GM18870 (cell line): ENCODE data around the gene GGT6.

Experiments
- ATAC-seq: cut with Tn5 transposase; IDR thresholded peaks from one replicate; pipeline ENCODE4 v1.9.1; 2021; ENCODE audit warnings: moderate library complexity; ENCODE audit not compliant: unreplicated experiment

GGT6 gene

GRCh38 chr17:4540687-4541327, 19.6 kb downstream of the GGT6 start:
- no peak for ATAC-seq

- no peak for ATAC-seq
Measured at GRCh38 chr17:4540224-4540651, 20.1 kb downstream of the GGT6 start.

GRCh38 chr17:4539576-4540223, 20.7 kb downstream of the GGT6 start:
- no peak for ATAC-seq

DNA sequence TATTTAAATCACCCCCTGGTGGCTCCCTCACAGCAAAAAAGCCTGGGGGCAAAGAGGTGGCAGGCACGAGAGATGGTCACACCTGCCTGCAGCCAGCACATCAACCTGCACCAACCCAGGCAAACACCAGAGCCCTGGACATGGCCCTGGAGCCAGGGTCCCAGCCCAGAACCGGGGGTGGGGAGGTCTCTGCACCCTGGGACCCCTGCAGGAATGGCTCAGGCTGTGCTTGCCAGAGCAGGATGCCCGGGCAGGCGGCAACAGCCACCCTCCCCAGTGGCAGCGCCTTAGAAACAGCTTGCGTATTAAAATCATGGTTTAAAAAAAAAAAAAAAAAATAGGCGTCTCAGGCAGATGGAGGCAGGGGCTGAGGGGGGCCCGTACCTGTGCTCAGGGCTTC, 21.4 kb downstream of the GGT6 start:
- no peak for ATAC-seq

- no peak for ATAC-seq
Measured at GRCh38 chr17:4538236-4539002, 22.0 kb downstream of the GGT6 start.

DNA sequence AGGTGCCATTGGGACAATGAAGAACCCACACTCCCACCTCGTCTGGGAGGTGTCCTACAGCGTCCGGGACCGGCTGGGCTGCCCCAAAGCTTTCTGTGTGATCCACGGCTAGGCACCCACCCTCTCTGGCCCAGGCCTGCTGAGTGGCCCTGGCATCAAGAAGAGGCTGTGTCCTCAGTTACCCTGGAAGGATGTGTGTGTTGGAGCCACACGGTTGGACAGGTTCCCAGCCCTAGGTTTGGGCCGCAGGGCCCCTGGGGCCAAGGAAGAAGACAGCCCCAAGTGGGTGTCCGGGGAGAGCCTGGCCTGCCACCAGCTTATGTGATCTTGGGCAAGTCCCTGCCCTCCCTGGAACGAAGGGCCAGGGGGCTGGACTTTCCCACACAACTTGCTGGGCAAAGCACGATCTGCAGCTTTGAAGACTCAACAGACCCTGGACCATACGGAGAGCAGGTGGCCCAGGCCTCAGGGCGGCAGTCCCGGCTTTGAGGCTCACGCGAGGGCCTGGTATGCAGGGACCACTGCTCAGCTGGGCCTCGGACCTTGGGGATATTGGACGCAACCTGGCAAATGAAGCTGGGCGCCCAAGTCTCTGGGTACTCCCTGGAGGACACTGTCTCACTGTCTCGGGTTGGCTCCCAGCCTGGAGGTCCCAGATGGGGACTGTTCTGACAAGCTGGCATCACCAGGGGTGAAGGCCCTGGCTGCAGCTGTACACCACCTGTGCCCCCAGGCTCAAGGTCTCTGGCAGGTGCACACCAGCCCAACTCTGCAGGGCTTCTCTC, 22.7 kb downstream of the GGT6 start:
- ATAC-seq = no peak

DNA sequence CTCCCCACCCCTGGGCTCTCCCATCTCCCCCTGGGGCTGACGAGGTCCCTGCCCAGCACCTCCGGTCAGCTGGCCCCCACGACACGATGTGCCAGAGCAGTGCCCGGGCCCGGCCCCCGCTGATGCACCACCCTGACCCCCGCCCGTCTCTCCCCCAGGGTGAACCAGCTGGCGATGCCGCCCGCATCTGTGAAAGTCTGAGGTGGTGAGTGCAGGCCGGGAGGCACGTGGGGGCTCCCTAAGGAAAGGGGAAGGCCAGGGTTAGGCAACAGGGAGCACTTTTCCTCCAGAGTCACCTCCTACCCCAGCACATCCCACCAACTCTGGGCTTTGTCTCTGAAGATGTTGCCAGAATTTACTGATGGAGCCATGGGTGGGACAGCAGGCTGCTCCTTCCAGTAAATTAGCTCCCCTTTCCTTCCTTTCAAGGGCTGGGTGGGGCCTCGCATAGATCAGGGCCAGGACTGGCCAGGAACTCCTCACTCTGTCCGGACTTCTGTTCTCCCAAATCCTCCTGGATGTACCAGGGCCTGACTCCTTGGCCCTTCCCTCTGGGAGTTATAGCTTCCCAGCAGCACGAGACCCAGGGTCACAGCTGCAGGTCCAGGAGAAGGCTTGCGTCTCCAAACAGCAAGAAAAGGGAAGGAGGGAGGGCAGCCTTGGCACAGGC, 23.5 kb downstream of the GGT6 start:
- no peak for ATAC-seq

- ATAC-seq = no peak
Measured at GRCh38 chr17:4536259-4536741, 24.1 kb downstream of the GGT6 start.

GRCh38 chr17:4535667-4536258, 24.6 kb downstream of the GGT6 start:
- no peak for ATAC-seq

DNA sequence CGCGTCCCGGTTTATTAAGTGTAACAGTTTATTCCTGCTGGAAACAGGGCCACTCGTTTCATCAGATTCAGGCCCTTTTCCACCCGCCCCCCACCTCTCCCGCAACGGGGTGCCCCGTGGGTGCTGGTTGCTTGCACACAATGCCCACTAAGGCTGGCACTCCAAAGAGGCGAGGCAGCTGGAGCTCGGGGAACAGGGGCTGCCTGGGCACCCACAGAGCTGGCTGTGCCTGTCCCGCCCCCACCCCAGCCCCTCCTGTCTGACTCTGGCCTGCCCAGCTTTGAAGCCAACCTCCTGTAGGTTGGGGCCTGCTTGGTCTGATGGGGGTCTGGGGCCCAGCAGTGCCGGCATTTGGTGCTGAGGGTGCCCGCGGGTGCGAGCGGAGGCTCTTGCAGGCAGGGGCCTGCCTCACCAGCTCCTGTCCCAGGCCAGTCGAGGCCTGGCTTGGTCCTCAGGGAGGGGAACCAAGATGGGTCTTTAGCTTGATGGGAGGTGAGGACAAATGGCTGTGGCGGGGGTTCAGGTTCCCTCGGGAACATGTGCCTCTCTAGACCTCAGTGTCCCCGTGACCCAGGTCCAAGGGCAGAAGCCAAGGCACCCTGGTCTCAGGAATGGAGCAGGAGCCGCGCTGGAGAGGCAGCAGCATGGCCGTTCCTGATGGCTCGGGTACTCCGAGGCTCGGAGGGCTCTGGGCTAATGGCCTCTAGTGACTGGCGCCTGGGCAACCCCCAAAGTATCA, 25.3 kb downstream of the GGT6 start:
- no peak for ATAC-seq

GRCh38 chr17:4534515-4534914, 25.9 kb downstream of the GGT6 start:
- ATAC-seq = no peak

DNA sequence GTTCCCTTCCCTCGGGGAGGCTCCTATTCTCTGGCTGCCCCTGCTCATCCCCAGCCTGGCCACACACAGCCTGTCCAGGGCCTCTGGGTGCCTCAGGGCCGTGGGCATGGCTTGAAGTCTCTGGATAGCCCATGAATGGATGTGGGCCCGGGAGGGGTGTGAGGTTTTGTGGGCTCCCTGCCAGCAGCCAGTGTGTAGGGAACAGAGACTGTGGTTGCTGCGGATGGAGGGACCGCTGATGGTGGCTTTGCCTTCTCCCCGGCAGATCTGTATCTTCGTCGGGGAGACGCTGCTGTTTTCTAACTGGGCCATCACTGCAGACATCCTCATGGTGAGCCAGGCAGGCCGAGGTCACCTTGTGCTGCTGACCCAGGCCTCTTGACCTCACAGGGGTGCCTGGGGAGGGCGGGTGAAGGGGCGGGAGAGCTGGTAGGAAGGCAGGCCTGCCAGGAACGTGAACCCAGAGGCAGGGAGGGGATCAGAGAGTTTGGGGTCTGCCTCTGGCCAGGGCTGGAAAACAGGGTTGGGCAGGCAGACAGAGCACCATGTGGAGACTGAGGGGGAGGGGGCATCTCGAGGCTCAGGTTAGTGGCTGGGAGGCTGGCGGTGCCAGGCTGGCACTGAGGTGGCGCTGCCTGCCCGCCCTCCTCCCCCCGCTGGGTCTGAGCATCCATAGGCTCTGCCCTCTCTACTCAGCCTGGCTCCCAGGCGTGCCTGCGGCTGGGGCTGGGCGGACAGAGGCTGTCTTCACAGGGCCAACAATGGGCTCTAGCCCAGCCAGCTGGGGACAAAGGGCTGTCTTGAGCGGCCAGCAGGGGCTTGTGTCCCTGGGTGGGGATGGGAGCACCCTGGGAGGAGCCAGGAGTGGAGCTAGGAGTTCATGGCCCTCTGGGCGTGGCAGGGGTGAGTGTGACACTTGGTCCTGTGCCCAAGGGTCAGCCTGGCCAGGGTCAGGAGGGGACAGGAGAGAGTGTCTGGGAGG, 26.6 kb downstream of the GGT6 start:
- no peak for ATAC-seq

DNA sequence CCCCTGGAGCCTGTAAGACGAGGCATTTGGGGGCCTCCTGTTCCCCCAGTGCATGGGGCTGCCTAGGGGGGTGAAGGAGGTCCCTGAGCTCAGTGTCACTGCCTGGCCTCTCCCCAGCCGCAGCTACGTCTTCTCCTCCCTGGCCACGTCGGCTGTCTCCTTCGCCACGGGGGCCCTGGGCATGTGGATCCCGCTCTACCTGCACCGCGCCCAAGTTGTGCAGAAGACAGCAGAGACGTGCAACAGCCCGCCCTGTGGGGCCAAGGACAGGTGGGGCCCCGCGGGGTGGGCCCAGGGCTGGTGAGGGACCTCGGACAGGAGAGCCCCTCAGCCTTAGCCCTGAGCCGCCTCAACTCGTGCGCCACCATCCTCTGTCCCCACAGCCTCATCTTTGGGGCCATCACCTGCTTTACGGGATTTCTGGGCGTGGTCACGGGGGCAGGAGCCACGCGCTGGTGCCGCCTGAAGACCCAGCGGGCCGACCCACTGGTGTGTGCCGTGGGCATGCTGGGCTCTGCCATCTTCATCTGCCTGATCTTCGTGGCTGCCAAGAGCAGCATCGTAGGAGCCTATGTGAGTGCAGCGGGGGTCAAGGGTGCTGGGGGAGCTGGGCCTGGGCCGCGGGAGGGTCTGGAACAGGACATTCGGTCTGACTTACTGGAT, 27.4 kb downstream of the GGT6 start:
- no peak for ATAC-seq

DNA sequence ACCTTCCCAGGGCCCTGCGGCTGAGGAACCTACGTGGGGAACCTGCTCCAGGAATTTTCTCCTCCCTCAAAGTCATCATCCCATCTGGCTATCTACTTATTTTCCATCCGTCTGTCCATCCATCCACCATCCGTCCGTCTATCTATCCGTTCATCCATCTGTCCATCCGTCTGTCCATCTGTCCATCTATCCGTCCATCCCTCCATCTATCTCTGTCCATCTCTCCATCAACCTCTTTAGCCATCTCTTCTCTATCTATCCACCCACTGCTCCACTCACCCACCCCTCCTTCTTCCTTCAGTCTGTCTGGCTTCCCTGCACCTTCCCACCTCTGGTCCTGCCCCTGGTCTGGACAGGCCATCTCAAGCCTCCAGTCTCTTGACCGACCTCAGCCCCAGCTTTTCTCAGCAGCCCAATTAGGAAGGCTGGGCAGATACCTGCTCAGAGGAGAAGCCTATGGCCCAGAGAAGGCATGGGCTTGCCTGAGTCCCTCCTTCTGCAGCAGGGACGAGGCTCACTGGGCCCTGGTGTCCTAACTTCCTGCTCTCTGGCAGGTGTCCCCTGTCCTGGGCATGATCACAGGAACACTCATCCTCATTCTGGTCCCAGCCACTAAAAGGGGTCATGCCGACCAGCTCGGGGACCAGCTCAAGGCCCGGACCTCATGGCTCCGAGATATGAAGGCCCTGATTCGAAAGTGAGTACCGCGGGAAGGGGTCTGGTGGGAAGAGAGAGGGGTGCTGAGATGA, 28.2 kb downstream of the GGT6 start:
- ATAC-seq = no peak

DNA sequence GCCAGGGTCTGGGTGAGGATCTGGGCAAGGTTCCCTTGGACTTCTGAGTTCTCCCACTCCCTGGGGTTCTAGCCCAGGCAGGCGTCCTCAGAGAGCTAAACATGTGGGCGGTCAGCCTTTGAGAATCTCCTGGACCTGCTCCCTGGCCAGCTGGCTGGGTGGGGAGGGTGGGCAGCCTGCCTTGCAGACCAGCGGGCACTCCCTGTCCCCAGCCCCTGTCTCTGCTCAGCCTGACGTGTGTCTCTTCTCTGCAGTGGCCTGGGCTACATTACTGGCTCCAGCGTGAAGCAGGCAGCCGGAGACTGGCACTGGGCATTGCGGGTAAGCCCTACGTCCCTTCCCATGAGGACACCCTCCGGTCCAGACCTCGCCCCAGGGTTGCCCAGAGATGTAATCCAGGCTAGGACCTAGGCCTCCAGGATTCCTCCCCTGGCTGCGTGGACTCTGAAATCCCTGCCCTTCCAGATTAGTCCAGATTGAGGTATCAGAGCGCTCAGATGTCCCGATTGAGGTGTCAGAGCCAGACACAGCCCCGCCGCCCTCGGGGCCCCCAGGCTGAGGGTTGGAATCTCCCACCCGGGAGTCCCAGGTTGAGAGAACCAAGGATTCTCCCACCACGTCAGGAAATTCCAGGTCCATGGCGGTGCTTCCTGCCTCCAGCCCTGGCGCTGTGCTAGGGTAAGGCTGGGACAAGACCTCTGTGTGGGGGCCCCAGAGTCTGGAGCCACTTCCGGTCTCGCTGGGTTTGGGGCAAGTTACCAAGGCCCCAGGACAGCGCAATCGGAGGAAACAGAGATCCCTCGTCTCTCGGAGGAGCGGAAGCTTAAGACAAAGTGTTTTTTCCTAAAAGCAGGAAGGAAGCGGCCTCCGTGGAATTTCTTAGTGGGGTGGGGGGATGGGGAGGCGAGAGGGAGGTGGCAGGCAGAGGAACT, 29.3 kb downstream of the GGT6 start:
- ATAC-seq = no peak

DNA sequence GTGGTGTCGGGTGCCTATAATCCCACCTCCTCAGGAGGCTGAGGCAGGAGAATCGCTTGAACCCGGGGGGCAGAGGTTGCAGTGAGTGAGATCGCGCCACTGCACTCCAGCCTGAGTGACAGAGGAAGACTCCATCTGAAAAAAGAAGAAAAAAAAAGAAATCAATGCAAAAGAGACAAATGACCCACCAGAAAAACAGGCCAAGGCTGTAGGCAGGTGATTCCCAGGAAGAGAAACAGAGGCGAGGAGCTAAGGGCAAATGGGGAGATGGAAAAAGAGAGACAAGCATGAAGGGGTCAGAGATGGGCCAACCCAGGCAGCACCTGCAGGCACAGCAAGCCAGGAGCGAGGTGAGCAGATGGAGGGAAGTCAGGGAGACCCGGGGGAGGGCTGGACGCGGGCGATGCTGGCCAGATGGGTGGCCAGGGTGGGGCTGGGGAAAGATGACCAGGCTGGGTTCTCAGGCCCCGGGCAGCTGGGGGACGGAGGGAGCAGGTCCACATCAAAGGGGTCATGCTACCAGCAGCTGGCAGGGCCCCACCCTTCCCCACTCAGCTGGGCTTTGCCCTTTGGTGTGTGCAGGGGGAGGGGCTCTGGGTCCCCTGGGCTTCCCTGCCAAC, 30.7 kb downstream of the GGT6 start:
- no peak for ATAC-seq
